Inferior parietal cortex (tissue), 1 donor: ENCODE results near the gene AP5B1.

Source experiments
- DNase-seq: peaks from one replicate; pipeline ENCODE4 v3.0.0-alpha.2; 2016; ENCODE audit errors: extremely low spot score

AP5B1 gene, protein sequence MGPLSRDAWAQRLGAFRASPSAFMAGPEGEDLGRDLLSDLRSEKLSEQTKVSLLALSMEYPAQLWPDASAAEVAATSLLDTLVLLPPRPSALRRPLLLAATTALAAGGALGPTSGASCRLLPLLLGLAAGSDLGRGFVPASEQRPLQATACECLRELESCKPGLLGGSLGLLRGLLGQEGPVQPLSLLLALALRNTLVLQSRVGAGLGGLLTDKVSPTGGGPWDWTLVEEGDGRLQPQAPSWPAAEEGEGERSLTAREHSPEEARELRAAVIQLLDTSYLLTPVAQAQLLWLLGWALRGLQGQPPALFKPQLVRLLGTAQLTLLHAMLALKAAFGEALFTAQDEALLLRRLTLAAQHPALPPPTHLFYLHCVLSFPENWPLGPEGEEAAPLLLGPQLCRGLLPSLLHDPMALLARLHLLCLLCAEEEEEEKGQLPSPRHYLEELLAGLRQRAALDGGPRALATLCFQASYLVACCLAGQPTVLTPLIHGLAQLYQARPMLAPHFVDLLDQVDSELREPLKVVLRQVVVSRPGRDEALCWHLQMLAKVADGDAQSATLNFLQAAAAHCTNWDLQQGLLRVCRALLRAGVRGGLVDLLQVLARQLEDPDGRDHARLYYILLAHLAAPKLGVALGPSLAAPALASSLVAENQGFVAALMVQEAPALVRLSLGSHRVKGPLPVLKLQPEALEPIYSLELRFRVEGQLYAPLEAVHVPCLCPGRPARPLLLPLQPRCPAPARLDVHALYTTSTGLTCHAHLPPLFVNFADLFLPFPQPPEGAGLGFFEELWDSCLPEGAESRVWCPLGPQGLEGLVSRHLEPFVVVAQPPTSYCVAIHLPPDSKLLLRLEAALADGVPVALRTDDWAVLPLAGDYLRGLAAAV

DNA sequence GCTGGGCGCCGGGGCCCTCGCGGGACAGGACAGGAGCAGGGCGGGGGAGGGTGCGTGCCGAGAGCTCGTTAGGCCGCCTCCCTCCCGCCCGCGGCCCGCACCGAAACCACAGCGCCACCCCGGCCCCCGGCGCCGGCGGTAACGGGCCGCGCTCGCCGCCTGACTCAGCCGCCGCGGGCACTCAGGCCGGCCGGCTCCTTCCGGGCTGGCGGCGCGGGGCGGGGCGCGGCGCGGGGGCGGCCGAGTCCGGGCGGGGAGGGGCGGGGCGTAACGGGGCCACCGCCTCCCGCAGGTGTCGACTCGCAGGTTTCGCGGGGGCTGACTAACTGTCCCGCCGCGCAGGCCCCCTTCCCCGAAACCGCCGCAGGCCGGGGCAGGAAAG is at the start of gene AP5B1:
Gene AP5B1 (minus strand): TSS at position 207 of the 382 bp plus-strand sequence. CDS start 385 bp downstream, outside the sequence.
- peak; percentile 4 for DNase-seq

- no peak for DNase-seq
Observed at GRCh38 chr11:65829459-65829858, 48.7 kb upstream of the AP5B1 start.

DNA sequence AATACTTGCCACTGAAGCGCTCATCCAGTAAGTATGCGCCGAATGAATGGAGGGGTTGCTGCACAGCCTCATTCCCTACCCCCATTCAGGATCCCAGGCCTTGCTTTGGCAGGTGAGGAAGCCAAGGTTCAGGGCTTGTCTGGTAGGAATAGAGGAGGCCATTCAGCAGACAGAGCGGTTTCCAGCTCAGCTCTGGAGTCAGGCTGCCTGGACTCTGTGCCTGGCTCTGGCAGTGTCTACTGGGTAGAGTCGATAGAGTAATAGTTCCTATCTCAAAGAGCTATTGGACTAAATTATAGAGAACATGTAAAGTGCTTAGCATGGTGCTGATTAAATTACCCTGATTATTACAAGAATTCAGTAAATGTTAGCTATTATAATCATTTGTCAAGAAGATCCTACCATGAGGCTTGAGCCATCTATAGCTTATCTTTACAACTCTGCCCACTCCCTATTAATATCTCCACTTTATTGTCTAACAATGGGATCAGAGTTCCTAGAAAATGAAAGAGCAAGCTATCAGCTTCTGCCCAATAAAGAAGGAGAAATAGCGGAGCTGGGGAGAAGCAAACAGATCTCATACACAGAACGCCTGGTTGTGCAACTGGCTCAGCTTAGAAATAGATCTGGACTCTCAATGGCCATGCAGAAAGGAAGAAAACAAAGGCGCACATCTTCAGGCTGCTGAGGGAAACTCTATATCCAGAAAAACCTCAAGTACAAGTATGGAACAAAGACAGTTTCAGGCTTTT is 46.4 kb upstream of the AP5B1 start:
- DNase-seq = no peak

GRCh38 chr11:65822776-65823528 is 42.2 kb upstream of the AP5B1 start:
- DNase-seq = no peak

- DNase-seq = no peak
Observed at GRCh38 chr11:65821107-65821506, 40.3 kb upstream of the AP5B1 start.

GRCh38 chr11:65817835-65818680 is 37.3 kb upstream of the AP5B1 start:
- peak; percentile 92 for DNase-seq

GRCh38 chr11:65817312-65817834 is 36.6 kb upstream of the AP5B1 start:
- DNase-seq = no peak

DNA sequence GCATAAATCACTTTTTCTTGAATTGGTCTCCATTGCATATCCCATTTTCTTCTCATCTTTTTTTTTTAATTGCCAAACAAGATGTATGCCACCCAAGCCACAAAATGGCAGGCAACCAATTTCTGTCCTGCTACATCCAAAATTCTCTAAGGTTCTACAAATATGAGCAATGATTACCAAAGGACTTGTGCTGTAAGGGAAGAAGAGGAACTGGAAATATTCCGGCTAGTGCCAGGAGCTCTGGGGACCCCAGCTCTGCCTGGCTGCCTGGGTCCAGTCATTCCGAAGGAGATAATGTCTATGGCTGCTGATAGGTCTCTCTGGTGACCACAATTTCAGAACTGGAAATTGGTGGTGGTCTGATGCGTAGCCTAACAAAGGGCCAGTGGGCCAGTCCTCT is 35.9 kb upstream of the AP5B1 start:
- DNase-seq = no peak

- DNase-seq = no peak
Observed at GRCh38 chr11:65814986-65815565, 34.3 kb upstream of the AP5B1 start.

DNA sequence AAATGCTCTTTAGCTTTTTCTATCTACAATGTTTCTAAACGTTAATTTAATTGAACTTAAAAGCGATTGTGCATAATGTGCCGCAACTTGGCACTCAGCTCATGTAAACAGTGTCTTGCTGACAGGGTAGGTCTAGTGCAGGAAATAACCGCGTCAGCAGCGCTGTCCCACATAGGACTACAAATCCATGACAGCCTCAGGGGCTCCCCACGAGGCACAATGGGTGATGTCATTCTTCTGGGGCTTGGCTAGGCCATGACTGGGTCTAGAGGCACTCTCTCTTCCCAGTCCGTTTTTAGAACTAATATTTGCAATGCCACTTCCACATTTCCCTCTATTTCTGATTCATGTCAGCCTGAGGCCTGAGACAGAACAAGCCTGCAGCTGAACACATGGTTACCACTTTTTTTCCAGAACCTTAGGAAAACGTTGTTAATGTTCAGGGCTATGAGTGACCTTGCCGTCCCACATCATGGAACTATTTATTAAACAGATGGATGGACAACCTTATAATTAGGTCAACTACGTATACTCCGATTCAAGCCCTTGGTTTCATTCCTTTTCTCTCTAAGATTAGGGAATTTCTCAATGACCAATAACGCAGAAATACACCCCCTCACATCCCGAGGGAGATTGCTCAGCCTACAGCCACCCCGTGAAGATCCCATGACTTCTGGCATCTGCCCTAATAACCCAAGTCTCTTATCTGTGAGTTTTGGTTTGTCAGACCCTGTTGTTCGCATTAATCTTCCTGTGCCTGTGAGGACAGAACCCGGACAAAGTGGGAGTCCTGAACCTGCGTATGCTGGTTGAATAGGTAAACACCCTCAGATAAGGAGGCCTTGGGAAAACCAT is 33.6 kb upstream of the AP5B1 start:
- DNase-seq = no peak

DNA sequence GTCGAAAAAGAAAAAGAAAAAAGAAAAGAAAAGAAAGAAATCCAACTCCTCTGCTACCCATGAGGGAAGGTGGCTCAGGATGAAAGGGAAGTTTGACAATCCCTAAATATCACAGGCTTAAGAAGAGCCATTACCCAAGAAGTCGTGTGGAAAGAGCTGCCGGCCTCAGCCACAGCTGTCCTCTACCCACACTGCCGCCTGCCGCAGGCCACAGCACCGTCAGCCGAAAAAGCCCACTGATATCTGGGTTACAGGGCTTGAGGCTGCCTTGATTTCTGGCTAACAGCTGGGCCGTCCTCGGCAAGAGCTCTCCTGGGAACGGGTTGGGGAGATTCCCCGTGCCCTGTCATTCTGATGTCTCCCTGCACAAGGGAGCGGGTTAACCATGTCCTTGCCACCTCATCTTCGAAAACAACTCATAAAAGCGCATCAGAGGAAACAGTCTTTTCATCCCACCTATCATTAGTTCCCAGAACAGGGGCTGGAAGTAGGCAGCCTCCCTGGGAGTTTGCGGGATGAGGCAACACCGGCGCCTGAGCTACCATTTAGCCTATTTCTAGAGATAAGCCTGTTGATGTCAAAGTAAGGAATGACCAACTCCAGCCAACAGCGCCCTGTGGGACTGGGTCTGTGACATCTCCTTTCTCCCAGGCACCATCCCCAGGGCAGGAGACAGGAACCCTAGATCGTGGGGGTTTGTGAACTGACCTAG is 31.1 kb upstream of the AP5B1 start:
- DNase-seq = no peak

DNA sequence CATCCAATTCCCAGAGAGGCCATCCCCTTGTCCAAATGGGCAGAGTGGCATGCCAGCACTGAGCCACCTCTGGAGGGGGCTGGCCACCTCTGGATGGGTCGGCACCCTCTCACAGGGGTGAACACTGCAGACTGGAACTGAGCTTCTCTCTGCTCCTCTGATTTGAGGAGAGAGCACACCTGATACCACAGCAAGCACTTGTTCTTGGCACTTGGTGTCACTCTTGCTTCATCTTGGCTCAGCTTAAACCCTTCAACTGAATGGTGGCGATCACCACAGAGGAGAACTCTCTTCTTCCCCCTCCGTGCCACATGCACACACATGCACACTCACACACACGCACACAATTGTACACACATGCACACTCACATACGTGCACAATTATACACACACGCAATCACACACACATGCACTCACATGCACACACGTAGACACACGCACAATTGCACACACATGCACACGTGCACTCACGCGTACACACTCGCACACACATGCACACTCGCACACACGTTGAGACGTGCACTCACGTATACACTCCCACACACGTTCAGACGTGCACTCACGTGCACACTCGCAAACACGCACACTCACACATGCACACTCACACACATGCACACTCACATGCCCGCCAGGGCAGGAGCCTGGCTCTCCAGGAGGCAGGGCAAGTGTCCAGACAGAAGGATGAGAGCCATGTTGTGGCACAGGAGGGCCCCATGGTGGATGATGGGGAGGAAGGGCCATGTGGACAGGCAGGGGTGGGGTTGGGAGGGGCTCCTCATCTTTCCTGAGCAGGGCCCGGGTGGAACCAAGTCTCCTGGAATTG is 29.5 kb upstream of the AP5B1 start:
- no peak for DNase-seq

GRCh38 chr11:65809496-65809895 is 28.7 kb upstream of the AP5B1 start:
- DNase-seq = no peak

GRCh38 chr11:65808744-65809341 is 28.1 kb upstream of the AP5B1 start:
- DNase-seq = no peak

DNA sequence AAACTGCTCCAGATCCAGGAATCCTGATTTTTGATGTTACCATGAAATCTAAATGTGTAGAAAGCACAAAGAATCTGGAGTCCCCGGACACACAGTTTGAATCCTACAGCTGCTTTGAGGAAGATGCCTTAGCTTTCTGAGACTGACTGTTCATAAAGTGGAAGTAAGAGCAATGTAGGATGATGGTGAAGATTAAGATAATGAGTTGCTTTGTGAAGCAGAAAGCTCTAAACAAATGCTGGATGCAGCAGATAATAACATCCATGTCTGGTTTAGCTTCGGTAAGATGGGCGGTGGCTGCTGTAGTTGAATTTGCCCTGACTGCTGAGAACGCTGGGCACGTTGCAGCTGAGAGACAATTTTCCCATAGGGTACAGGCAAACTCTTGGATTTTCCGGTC is 26.2 kb upstream of the AP5B1 start:
- no peak for DNase-seq

DNA sequence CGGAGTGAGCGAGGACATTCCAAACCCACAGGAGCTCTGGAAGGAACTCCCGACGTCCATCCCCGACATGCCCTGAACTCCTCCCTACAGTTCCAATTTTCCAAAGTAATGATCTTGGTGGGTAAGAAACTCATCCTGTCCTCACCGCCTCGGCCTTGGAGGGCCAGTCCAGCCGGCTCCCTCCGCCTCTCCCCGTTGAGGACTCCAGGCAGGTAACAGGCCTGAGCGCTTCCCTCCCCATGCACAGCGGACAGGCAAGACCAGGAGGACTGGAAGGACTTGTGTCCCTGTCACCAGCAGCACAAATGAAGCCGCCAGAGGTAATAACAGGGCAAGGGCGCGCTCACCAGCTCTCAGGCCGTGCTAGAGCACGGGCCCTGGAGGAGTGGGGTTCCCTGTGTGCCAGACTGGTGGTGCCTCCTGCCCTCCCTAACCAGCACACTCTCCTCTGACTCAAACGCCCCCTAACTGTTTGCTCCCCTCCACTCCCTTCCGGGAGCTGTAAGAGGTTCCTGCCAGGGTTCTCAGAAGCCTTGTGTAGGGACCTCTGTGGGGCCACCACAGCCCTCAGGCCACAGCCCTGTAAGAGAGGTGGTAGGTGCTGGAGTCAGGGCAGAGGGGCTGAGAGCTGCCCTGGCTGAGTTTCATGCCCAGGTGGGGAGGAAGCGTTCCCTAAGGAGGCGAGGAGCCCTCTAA is 23.2 kb upstream of the AP5B1 start:
- DNase-seq = no peak
